ENCODE data around the gene SDK2.

GRCh38 chr17:73620414-73620813 lies 23.8 kb downstream of the SDK2 start:
- peak; percentile 30 to 44 for TF ChIP-seq CTCF (conservative IDR thresholded peaks at IDR 0.05 in 1 of 2, IDR thresholded peaks at IDR 0.05 in 1 of 2; ENCODE audit: extremely low read depth in 1 of 2, insufficient read depth in 1 of 2, low read depth in 1 of 2, low read length in 2 of 2)
- TF ChIP-seq EZH2 (IDR thresholded peaks at IDR 0.05; ENCODE audit: borderline replicate concordance, low read length) = no peak
